CD1c-positive myeloid dendritic cell (primary cell): ENCODE data around the gene CSK.
"Not testable (repeated sequence)": the region's sequence is repeated elsewhere in the genome, so short reads cannot be mapped to it uniquely, and the experiment has no call there.

Source experiments
- DNase-seq: peaks from one replicate; pipeline ENCODE4 v3.0.0-alpha.2; 2016; ENCODE audit errors: extremely low spot score

CSK gene

GRCh38 chr15:74770211-74770903, 11.5 kb upstream of the CSK start:
- DNase-seq: no peak

- no peak for DNase-seq
Observed at GRCh38 chr15:74773329-74773728, 8.6 kb upstream of the CSK start.

GRCh38 chr15:74773731-74774252, 8.1 kb upstream of the CSK start:
- no peak for DNase-seq

- peak; percentile 54 for DNase-seq
Observed at GRCh38 chr15:74775132-74775562, 6.7 kb upstream of the CSK start.

GRCh38 chr15:74775894-74776293, 6.0 kb upstream of the CSK start:
- no peak for DNase-seq

GRCh38 chr15:74776821-74777768, 4.8 kb upstream of the CSK start:
- peak; percentile 83 for DNase-seq

- DNase-seq: peak; percentile 41
Observed at GRCh38 chr15:74777769-74778598, 3.9 kb upstream of the CSK start.

- DNase-seq: no peak
Observed at GRCh38 chr15:74778599-74778970, 3.3 kb upstream of the CSK start.

- no peak for DNase-seq
Observed at GRCh38 chr15:74779162-74779648, 2.7 kb upstream of the CSK start.

- DNase-seq: peak; percentile 83
Observed at GRCh38 chr15:74780523-74781430, 1.1 kb upstream of the CSK start.

GRCh38 chr15:74782259-74783071, 585 bp downstream of the CSK start:
- DNase-seq: peak; percentile 76

GRCh38 chr15:74783072-74783807, 1.4 kb downstream of the CSK start:
- peak; percentile 80 for DNase-seq

GRCh38 chr15:74783808-74784175, 1.9 kb downstream of the CSK start:
- no peak for DNase-seq

- no peak for DNase-seq
Observed at GRCh38 chr15:74784426-74785193, 2.7 kb downstream of the CSK start.

- DNase-seq: no peak
Observed at GRCh38 chr15:74785194-74786032, 3.5 kb downstream of the CSK start.

GRCh38 chr15:74786081-74786480, 4.2 kb downstream of the CSK start:
- not testable (repeated sequence) for DNase-seq

GRCh38 chr15:74786551-74787165, 4.8 kb downstream of the CSK start:
- peak; percentile 73 for DNase-seq
